Gastroesophageal sphincter (tissue), 3 donors: ENCODE measurements around the gene PPP1R14B.

Experiments
- EP300 ChIP-seq: sonication (generic); formaldehyde crosslinking; IDR thresholded peaks from one replicate; pipeline ENCODE4 v1.6.1; 2017; ENCODE audit warnings: antibody characterized with exemption, mild to moderate bottlenecking
- POLR2AphosphoS5 ChIP-seq: sonication (generic); formaldehyde crosslinking; IDR thresholded peaks from one replicate; pipeline ENCODE4 v1.6.1; 2017; ENCODE audit warnings: antibody characterized with exemption
- TF ChIP-seq, protein P1 (sequence below), 4 experiments: fragments of 200-600 bp in 2 of 4; fragments of 450-650 bp in 2 of 4; sonication (generic) in 1 of 4; IDR thresholded peaks; one replicate each; pipeline ENCODE4 v1.5.1; 2017 to 2019; ENCODE audit warnings: antibody characterized with exemption in 4 of 4, mild to moderate bottlenecking in 2 of 4, moderate library complexity in 2 of 4

DNA sequence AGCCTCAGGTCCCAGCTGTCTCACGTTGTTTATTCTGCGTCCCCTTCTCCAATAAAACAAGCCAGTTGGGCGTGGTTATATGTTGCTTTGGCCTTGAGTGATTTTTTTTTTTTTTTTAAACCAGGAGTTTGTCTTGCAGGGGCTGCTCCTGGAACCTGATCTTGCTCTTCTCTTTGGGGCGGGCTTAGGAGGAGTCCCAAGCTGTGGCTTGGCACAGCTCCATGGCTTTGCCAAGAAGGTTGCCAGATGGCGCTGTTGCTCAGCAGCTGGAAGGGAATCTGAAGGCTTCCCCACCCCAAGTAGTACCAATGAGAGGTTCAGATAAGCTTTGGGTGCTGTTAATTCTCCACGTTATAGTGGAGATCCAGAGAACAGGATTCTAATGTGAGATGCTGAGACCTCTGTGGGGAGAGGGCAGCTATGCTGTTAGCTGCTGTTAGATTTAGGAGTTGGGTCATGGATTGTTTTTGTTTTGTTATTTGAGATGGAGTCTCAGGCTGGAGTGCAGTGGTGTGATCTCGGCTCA, 42.2 kb downstream of the PPP1R14B start:
- TF ChIP-seq, protein P1, sequence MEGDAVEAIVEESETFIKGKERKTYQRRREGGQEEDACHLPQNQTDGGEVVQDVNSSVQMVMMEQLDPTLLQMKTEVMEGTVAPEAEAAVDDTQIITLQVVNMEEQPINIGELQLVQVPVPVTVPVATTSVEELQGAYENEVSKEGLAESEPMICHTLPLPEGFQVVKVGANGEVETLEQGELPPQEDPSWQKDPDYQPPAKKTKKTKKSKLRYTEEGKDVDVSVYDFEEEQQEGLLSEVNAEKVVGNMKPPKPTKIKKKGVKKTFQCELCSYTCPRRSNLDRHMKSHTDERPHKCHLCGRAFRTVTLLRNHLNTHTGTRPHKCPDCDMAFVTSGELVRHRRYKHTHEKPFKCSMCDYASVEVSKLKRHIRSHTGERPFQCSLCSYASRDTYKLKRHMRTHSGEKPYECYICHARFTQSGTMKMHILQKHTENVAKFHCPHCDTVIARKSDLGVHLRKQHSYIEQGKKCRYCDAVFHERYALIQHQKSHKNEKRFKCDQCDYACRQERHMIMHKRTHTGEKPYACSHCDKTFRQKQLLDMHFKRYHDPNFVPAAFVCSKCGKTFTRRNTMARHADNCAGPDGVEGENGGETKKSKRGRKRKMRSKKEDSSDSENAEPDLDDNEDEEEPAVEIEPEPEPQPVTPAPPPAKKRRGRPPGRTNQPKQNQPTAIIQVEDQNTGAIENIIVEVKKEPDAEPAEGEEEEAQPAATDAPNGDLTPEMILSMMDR (IDR thresholded peaks at IDR 0.05), result peak in 3 of 4 experiments; percentile 71 to 82 (median 72)
- TF ChIP-seq EP300 (no peak), POLR2AphosphoS5 (peak; percentile 90)
